Cortex of kidney (tissue), 1 donor: ENCODE measurements around the gene SLC25A42.
"Not testable (repeated sequence)": the region's sequence is repeated elsewhere in the genome, so short reads cannot be mapped to it uniquely, and the experiment has no call there.

Experiments used
- DNase-seq: peaks from one replicate; lab custom pipeline; 2025; lab: John Stamatoyannopoulos, UW

Gene SLC25A42

GRCh38 chr19:19068659-19069654, 5.2 kb downstream of the SLC25A42 start:
- DNase-seq = no peak

GRCh38 chr19:19071897-19072296, 8.1 kb downstream of the SLC25A42 start:
- no peak for DNase-seq

- DNase-seq = no peak
Observed at GRCh38 chr19:19074196-19074882, 10.5 kb downstream of the SLC25A42 start.

- no peak for DNase-seq
Observed at GRCh38 chr19:19075126-19075525, 11.3 kb downstream of the SLC25A42 start.

GRCh38 chr19:19076476-19076875, 12.7 kb downstream of the SLC25A42 start:
- DNase-seq = no peak

- DNase-seq = no peak
Observed at GRCh38 chr19:19077103-19077502, 13.3 kb downstream of the SLC25A42 start.

GRCh38 chr19:19078801-19079200, 15.0 kb downstream of the SLC25A42 start:
- no peak for DNase-seq

- DNase-seq = no peak
Observed at GRCh38 chr19:19079571-19079970, 15.8 kb downstream of the SLC25A42 start.

GRCh38 chr19:19081642-19082151, 17.9 kb downstream of the SLC25A42 start:
- DNase-seq = no peak

GRCh38 chr19:19083413-19084178, 19.8 kb downstream of the SLC25A42 start:
- no peak for DNase-seq

- no peak for DNase-seq
Observed at GRCh38 chr19:19087676-19088075, 23.9 kb downstream of the SLC25A42 start.

GRCh38 chr19:19094513-19094912, 30.7 kb downstream of the SLC25A42 start:
- DNase-seq = no peak

GRCh38 chr19:19095691-19096090, 31.9 kb downstream of the SLC25A42 start:
- no peak for DNase-seq

- no peak for DNase-seq
Observed at GRCh38 chr19:19096641-19097627, 33.1 kb downstream of the SLC25A42 start.

- DNase-seq = no peak
Observed at GRCh38 chr19:19098084-19098702, 34.4 kb downstream of the SLC25A42 start.

- no peak for DNase-seq
Observed at GRCh38 chr19:19098703-19099632, 35.2 kb downstream of the SLC25A42 start.

GRCh38 chr19:19101540-19101939, 37.7 kb downstream of the SLC25A42 start:
- no peak for DNase-seq

GRCh38 chr19:19102566-19102965, 38.8 kb downstream of the SLC25A42 start:
- not testable (repeated sequence) for DNase-seq

GRCh38 chr19:19103167-19103566, 39.4 kb downstream of the SLC25A42 start:
- no peak for DNase-seq
